ENCODE results near the gene SPDYE5.
"Not testable (repeated sequence)": the region's sequence is repeated elsewhere in the genome, so short reads cannot be mapped to it uniquely, and the experiment has no call there.

SPDYE5 gene

GRCh38 chr7:75492020-75492419 lies at the start of gene SPDYE5:
Gene SPDYE5 (plus strand): TSS chr7:75492320. CDS start chr7:75494048, 1,728 bp downstream.
- not testable (repeated sequence) for DNase-seq

- DNase-seq, result not testable (repeated sequence)
These were observed 49.5 kb upstream of the SPDYE5 start for GRCh38 chr7:75442465-75443111.

GRCh38 chr7:75449946-75450345 lies 42.2 kb upstream of the SPDYE5 start:
- DNase-seq, result not testable (repeated sequence)

GRCh38 chr7:75452494-75452955 lies 39.6 kb upstream of the SPDYE5 start:
- DNase-seq, result not testable (repeated sequence)

- DNase-seq, result not testable (repeated sequence)
These were observed 35.7 kb upstream of the SPDYE5 start for GRCh38 chr7:75456403-75456802.

GRCh38 chr7:75458034-75458433 lies 34.1 kb upstream of the SPDYE5 start:
- not testable (repeated sequence) for DNase-seq

GRCh38 chr7:75460541-75460940 lies 31.6 kb upstream of the SPDYE5 start:
- DNase-seq, result not testable (repeated sequence)

GRCh38 chr7:75470166-75470565 lies 22.0 kb upstream of the SPDYE5 start:
- not testable (repeated sequence) for DNase-seq

GRCh38 chr7:75477457-75477856 lies 14.7 kb upstream of the SPDYE5 start:
- DNase-seq, result not testable (repeated sequence)

- not testable (repeated sequence) for DNase-seq
These were observed 11.8 kb upstream of the SPDYE5 start for GRCh38 chr7:75480313-75480712.

- DNase-seq, result not testable (repeated sequence)
These were observed 6.7 kb upstream of the SPDYE5 start for GRCh38 chr7:75485355-75485978.

- DNase-seq, result peak; percentile 86
These were observed 6.0 kb upstream of the SPDYE5 start, which contains the start of gene POM121C for GRCh38 chr7:75485979-75486643. Gene POM121C (minus strand): TSS chr7:75486299. CDS start chr7:75441496, 44,803 bp downstream.

- not testable (repeated sequence) for DNase-seq
These were observed 16.9 kb downstream of the SPDYE5 start for GRCh38 chr7:75509033-75509432.

- DNase-seq, result not testable (repeated sequence)
These were observed 26.7 kb downstream of the SPDYE5 start for GRCh38 chr7:75518842-75519241.

GRCh38 chr7:75521727-75522126 lies 29.6 kb downstream of the SPDYE5 start:
- not testable (repeated sequence) for DNase-seq

- not testable (repeated sequence) for DNase-seq
These were observed 35.2 kb downstream of the SPDYE5 start for GRCh38 chr7:75527224-75527722.

GRCh38 chr7:75531359-75531821 lies 39.3 kb downstream of the SPDYE5 start:
- no peak for DNase-seq

- no peak for DNase-seq
These were observed 40.5 kb downstream of the SPDYE5 start for GRCh38 chr7:75532639-75533038.

- DNase-seq, result no peak
These were observed 41.8 kb downstream of the SPDYE5 start for GRCh38 chr7:75533926-75534325.

- no peak for DNase-seq
These were observed 42.7 kb downstream of the SPDYE5 start for GRCh38 chr7:75534727-75535307.

GRCh38 chr7:75536491-75536890 lies 44.4 kb downstream of the SPDYE5 start:
- DNase-seq, result no peak

- DNase-seq, result no peak
These were observed 44.9 kb downstream of the SPDYE5 start for GRCh38 chr7:75536940-75537538.

Measured in NCI-H226 (cell line).